Body of pancreas (tissue), 4 donors: Measurements from ENCODE around the gene CA5A.

Experiments used
- CTCF ChIP-seq, 7 experiments: fragments of 450-650 bp in 4 of 7; fragments of 200-600 bp in 3 of 7; sonication (generic) in 3 of 7; IDR thresholded peaks; one replicate each; pipeline ENCODE4 v1.5.1; 2016 to 2019; ENCODE audit warnings: antibody characterized with exemption in 7 of 7
- POLR2A ChIP-seq, 3 donors: fragments of 450-650 bp; IDR thresholded peaks; one replicate each; pipeline ENCODE4 v1.6.1; 2016; ENCODE audit warnings: antibody characterized with exemption in 3 of 3, mild to moderate bottlenecking in 2 of 3

GRCh38 chr16:87974178-87974577 lies 37.8 kb upstream of the CA5A start:
- TF ChIP-seq POLR2A (IDR thresholded peaks at IDR 0.05) (no peak), CTCF (IDR thresholded peaks at IDR 0.05) (no peak)
